HEK293T (cell line): ENCODE data around the gene RALGPS2.

Source experiments
- ARNT ChIP-seq: fragments of 450-650 bp; IDR thresholded peaks from 2 replicates; pipeline ENCODE4 v1.6.1; 2017; ENCODE audit warnings: mild to moderate bottlenecking
- BHLHE40 ChIP-seq: fragments of 450-650 bp; IDR thresholded peaks from 2 replicates; pipeline ENCODE4 v1.6.1; 2016; ENCODE audit warnings: mild to moderate bottlenecking, moderate library complexity, borderline replicate concordance
- CTBP1 ChIP-seq: fragments of 450-650 bp; IDR thresholded peaks from 2 replicates; pipeline ENCODE4 v1.6.1; 2016; ENCODE audit warnings: borderline replicate concordance
- FOXA1 ChIP-seq: fragments of 450-650 bp; IDR thresholded peaks from 2 replicates; pipeline ENCODE4 v1.6.1; 2016; ENCODE audit warnings: mild to moderate bottlenecking
- FOXK2 ChIP-seq: fragments of 450-650 bp; IDR thresholded peaks from 2 replicates; pipeline ENCODE4 v1.6.1; 2016; ENCODE audit warnings: mild to moderate bottlenecking
- FOXM1 ChIP-seq: fragments of 450-650 bp; IDR thresholded peaks from 2 replicates; pipeline ENCODE4 v1.6.1; 2017; ENCODE audit warnings: mild to moderate bottlenecking, borderline replicate concordance
- L3MBTL2 ChIP-seq: fragments of 450-650 bp; conservative IDR thresholded peaks from 2 replicates; pipeline ENCODE4 v1.6.1; 2016; ENCODE audit warnings: mild to moderate bottlenecking
- SP1 ChIP-seq: fragments of 450-650 bp; IDR thresholded peaks from 2 replicates; pipeline ENCODE4 v1.6.1; 2017
- SUZ12 ChIP-seq: fragments of 450-650 bp; IDR thresholded peaks from 2 replicates; pipeline ENCODE4 v1.6.1; 2016; ENCODE audit warnings: mild to moderate bottlenecking
- TARDBP ChIP-seq: fragments of 450-650 bp; IDR thresholded peaks from 2 replicates; pipeline ENCODE4 v1.6.1; 2016
- ZNF384 ChIP-seq: fragments of 450-650 bp; IDR thresholded peaks from 2 replicates; pipeline ENCODE4 v1.6.1; 2016

DNA sequence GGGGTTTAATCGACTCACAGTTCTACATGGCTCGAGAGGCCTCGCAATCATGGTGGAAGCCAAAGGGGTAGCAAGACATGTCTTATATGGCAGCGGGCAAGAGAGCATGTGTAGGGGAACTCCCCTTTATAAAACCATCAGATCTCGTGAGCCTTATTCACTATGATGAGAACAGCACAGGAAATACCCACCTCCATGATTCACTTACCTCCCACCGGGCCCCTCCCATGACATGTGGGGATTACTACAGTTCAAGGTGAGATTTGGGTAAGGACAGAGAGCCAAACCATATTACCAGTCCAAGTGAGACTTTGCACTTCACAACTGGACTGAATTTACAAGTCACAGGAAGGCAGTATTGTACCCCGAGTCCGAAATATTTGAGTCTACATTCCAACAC, 219.7 kb downstream of the RALGPS2 start:
- no peak for TF ChIP-seq TARDBP
- TF ChIP-seq CTBP1: no peak
- no peak for TF ChIP-seq FOXM1
- no peak for TF ChIP-seq L3MBTL2
- no peak for TF ChIP-seq ZNF384
- no peak for TF ChIP-seq SP1
- TF ChIP-seq BHLHE40: no peak
- no peak for TF ChIP-seq SUZ12
- no peak for TF ChIP-seq ARNT
- TF ChIP-seq FOXK2: no peak
- TF ChIP-seq FOXA1: no peak
